ENCODE results near the gene NDUFA12.
A peak's percentile ranks its signal among the peaks of the same experiment; 100 is the strongest.
"Not testable (repeated sequence)": the region's sequence is repeated elsewhere in the genome, so short reads cannot be mapped to it uniquely, and the experiment has no call there.

The NDUFA12 gene

GRCh38 chr12:95003213-95003920 lies at the start of gene NDUFA12:
NDUFA12 (minus strand) TSS chr12:95003697; CDS start chr12:95003680, 17 bp downstream.
- DNase-seq = peak; percentile 90

- no peak for DNase-seq
Observed at GRCh38 chr12:95051241-95051640, 47.7 kb upstream of the NDUFA12 start.

GRCh38 chr12:95037906-95038305 lies 34.4 kb upstream of the NDUFA12 start:
- DNase-seq = no peak

- DNase-seq = no peak
Observed at GRCh38 chr12:95034750-95035149, 31.3 kb upstream of the NDUFA12 start.

DNA sequence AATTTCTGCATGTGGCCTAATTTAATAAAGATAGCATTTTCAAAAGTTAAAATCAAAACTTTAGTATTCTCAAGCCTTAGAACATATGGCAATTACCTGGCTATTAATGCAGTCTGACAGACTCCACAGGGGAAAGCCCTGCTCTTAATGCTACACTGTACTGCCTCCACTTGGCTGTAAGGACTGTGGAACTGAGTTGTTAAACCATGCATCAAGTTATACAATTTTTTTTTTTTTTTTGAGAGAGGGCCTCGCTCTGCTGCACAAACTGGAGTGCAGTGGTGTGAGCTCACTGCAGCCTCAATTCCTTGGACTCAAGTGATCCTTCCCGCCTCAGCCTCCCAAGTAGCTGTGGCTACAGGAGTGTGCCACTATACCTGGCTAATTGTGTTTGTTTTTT lies 19.0 kb upstream of the NDUFA12 start:
- no peak for DNase-seq

DNA sequence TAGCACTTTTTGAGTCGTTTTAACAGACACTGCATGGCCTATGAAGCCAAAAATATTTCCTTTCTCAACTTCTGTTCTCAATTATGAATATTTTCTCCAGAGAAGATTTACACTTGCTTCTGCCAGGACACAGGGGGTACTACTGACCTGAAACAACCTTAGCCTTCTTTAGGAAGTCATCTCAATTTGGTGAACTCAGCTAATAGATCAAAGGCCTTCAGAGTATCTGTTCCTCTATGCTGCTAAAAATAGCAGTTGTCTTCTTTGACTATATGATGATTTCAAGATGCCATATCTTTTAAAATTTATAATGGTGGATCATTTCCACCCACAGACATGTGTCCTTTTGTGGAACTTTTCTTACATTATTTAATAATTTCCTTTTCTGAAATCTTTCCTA lies 14.0 kb upstream of the NDUFA12 start:
- no peak for DNase-seq

GRCh38 chr12:95016120-95016519 lies 12.6 kb upstream of the NDUFA12 start:
- DNase-seq = no peak

- no peak for DNase-seq
Observed at GRCh38 chr12:95014554-95014953, 11.1 kb upstream of the NDUFA12 start.

DNA sequence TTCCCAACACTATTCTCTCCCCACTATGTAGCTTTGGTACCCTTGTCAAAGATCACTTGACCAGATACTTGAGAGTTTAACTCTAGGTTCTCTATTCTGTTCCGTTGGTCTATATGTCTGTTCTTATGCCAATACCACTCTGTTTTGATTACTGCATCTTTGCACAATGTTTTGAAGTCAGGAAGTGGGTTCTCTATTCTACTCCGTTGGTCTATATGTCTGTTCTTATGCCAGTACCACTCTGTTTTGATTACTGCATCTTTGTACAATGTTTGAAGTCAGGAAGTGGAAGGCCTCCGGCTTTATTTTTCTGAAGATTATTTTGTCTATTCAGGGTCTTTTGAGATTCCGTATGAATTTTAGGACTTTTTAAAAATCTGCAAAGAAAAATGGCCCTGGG lies 2.7 kb upstream of the NDUFA12 start:
- DNase-seq = no peak

GRCh38 chr12:95004610-95005009 lies 1.1 kb upstream of the NDUFA12 start:
- no peak for DNase-seq

- no peak for DNase-seq
Observed at GRCh38 chr12:95003921-95004272, 400 bp upstream of the NDUFA12 start.

GRCh38 chr12:95002754-95003153 lies 743 bp downstream of the NDUFA12 start:
- no peak for DNase-seq

DNA sequence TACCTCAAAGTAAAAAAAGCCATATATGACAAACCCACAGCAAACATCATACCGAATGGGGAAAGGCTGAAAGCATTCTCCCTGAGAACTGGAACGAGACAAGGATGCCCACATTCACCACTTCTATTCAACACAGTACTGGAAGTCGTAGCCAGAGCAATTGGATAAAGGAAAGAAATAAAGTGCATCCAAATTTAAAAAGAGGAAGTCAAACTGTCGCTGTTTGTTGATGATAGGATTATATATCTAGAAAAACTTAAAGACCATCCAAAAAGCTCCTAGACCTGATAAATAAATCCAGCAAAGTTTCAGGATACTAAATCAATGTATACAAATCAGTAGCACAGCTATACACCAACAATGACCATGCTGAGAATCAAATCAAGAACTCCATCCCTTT lies 5.2 kb downstream of the NDUFA12 start:
- DNase-seq = no peak

DNA sequence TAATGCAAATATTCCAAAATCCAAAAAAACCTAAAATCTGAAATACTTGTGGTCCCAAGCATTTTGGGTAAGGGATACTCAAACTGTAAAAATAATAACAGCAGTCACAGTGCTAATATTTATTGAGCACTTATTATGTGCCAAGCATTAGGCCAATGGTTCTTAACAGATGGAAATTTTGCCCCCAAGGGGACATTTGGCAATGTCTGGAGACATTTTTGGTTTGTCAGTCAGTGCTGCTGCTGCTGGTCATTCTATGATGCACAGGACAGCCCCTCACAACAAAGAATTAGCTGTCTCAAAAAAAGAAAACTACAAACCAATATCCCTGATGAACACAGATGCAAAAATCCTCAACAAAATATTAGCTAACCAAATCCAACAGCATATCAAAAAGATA lies 5.8 kb downstream of the NDUFA12 start:
- DNase-seq = no peak

DNA sequence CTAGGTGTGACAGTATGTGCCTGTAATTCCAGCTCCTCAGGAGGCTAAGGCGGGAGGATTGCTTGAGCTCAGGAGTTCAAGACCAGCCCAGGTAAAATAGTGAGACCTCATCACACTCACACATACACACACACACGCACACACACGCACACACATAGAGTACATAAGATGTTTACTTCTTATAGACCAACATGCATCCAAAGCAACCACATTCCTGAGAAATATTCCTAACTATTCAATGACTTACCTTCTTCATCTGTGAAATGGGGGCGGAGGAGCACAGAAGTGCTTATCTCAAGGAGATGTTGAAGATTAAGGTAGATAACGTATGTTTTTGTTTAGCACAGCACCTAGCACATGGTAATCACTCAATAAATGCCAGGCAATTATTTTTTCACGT lies 6.4 kb downstream of the NDUFA12 start:
- no peak for DNase-seq

DNA sequence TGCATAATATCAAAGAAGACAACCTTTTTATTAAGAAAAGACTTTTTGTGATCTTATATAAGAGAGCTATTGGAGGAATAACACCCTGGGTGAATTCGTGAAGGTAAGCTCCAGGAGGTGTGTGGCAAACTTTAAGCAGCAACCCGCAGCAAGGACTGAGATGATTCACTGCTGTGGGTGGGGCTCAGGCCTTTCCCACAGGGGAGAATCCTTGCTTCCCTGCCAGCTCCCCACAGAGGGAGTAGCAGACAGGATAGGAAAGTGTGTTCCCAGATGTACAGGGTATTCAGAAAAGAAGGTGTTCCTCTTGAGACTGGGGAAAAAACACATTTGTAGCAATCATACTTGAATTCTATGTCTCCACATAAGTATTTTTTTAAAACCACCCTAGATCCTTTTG lies 9.2 kb downstream of the NDUFA12 start:
- DNase-seq = no peak

GRCh38 chr12:94993855-94994254 lies 9.6 kb downstream of the NDUFA12 start:
- DNase-seq = not testable (repeated sequence)

- no peak for DNase-seq
Observed at GRCh38 chr12:94990222-94990621, 13.3 kb downstream of the NDUFA12 start.

GRCh38 chr12:94988471-94988870 lies 15.0 kb downstream of the NDUFA12 start:
- no peak for DNase-seq

DNA sequence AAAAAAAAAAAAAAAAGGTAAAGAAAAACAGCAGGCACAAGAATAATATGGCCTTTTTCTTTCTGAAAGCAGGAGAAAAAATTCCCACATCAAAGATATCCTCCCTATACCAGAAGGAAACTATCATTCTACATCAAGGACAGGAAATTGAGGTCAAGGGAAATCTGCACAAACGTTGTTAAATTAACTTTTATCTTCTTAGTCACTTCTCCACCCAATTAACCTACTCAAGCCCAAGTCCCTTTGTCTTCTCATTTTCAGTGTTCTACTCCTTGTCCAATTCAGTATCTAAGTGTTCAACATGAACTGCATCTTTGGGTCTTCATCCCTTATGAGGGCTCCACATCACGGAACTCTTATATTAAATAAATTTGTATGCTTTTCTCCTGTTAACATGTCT lies 15.7 kb downstream of the NDUFA12 start:
- no peak for DNase-seq

DNA sequence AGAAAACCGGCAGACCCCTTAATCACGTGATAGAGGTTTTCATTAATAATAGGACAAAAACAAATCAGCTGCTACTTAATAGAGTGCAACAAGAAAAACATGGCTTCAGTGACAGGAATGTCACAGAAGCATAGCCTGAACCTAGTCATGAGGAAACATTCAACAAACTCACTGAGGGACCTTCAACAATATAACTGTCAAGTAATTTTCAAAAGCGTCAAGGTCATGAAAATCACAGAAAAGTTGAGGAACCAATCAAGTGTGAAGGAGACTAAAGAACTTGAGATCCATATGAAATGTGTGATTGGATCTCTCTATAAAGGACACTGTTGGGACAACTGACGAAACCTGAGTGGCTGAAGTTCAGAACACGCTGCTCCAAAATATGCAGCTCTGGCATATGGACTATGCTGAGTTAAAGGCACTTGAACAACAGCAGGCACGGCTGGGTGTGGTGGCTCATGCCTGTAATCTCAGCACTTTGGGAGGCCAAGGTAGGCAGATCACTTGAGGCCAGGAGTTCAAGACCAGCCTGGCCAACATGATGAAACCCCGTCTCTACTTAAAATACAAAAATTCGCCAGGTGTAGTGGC lies 16.3 kb downstream of the NDUFA12 start:
- no peak for DNase-seq

DNA sequence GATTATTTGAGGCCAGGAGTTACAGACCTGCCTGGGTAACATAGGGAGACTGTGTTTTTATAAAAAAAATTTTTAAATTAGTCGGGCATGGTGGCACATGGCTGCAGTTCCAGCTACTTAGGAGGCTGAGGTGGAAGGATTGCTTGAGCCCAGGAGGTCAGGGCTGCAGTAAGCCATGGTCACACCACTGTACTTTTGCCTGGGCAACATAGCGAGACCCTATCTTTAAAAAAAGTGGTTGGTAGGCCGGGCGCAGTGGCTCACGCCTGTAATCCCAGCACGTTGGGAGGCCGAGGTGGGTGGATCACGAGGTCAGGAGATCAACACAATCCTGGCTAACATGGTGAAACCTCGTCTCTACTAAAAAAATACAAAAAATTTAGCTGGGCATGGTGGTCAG lies 18.4 kb downstream of the NDUFA12 start:
- DNase-seq = not testable (repeated sequence)

DNA sequence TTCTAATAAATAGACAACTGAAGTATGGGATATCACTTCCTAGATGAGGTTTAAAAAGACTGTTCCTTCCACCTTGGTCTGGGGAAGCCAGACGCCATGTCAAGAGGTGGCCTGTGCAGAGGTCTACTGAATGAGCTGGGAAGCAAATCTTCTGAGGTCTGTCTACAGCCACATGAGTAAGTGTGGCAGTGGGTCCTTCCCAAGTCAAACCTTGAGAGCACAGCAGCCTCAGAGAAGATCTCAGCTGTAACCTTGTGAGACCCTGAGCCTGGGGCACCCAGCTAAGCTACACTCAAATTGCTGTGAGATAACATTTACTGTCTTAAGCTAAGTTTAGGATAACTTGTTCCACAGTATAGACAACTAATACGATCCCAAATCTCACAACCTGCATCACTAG lies 20.2 kb downstream of the NDUFA12 start:
- no peak for DNase-seq

DNA sequence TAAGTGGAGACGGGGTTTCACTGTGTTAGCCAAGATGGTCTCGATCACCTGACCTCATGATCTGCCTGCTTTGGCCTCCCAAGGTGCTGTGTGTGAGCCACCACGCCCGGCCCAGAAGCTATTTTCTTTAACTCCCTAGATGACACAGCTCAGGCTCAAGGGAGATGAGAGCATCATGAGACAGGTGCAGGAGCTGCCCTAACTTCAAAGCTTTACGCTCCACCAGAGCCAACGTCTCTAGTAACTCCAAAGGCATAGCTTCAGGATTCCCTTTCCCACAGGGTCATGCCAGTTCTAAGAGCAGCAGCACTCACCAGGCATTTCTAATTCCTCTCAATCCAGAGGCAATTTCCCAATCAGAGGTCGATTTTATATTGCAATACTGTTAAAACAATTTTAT lies 21.0 kb downstream of the NDUFA12 start:
- no peak for DNase-seq

- DNase-seq = no peak
Observed at GRCh38 chr12:94980577-94980976, 22.9 kb downstream of the NDUFA12 start.

Data from activated T-cell treated with anti-CD3 and anti-CD28 coated beads for 4 hours (primary cell).